RWPE2 (cell line): ENCODE data around the gene CFAP410.
A peak's percentile ranks its signal among the peaks of the same experiment; 100 is the strongest.

Experiments
- ATAC-seq: fragments of 200-7000 bp; cut with Tn5 transposase; 3 replicates; pipeline ENCODE4 v1.9.1; 2021; ENCODE audit warnings: low read depth
- DNase-seq: peaks from one replicate; pipeline ENCODE4 v3.0.0-alpha.2; 2020; ENCODE audit warnings: low spot score
- H3K27ac ChIP-seq: fragments of 450-650 bp; 2 replicates; pipeline ENCODE4 v1.5.1; 2017; ENCODE audit warnings: mild to moderate bottlenecking; ENCODE audit not compliant: poor library complexity, severe bottlenecking
- H3K27me3 ChIP-seq: fragments of 250-450 bp; sonication (Bioruptor Pico); 2 replicates; pipeline ENCODE4 v1.5.1; 2021; ENCODE audit warnings: mild to moderate bottlenecking, moderate library complexity; ENCODE audit not compliant: insufficient read depth, poor library complexity, severe bottlenecking
- H3K36me3 ChIP-seq: fragments of 250-450 bp; sonication (Bioruptor Pico); 2 replicates; pipeline ENCODE4 v1.5.1; 2020; ENCODE audit warnings: low read depth, mild to moderate bottlenecking, moderate library complexity
- H3K4me1 ChIP-seq: fragments of 250-450 bp; sonication (Bioruptor Pico); 2 replicates; pipeline ENCODE4 v1.5.1; 2021; ENCODE audit warnings: mild to moderate bottlenecking, moderate library complexity; ENCODE audit not compliant: insufficient read depth, poor library complexity, severe bottlenecking
- H3K4me3 ChIP-seq: fragments of 250-450 bp; sonication (Bioruptor Pico); 2 replicates; pipeline ENCODE4 v1.5.1; 2021; ENCODE audit warnings: mild to moderate bottlenecking, moderate library complexity; ENCODE audit not compliant: severe bottlenecking
- H3K9me3 ChIP-seq: fragments of 250-450 bp; sonication (Bioruptor Pico); 2 replicates; pipeline ENCODE4 v1.5.1; 2021; ENCODE audit warnings: mild to moderate bottlenecking, moderate library complexity; ENCODE audit not compliant: severe bottlenecking
- TF ChIP-seq, protein P1 (sequence below): fragments of 450-650 bp; IDR thresholded peaks from one replicate; pipeline ENCODE4 v1.5.1; 2017; ENCODE audit warnings: mild to moderate bottlenecking, moderate library complexity; ENCODE audit not compliant: poor library complexity, severe bottlenecking

The CFAP410 gene

DNA sequence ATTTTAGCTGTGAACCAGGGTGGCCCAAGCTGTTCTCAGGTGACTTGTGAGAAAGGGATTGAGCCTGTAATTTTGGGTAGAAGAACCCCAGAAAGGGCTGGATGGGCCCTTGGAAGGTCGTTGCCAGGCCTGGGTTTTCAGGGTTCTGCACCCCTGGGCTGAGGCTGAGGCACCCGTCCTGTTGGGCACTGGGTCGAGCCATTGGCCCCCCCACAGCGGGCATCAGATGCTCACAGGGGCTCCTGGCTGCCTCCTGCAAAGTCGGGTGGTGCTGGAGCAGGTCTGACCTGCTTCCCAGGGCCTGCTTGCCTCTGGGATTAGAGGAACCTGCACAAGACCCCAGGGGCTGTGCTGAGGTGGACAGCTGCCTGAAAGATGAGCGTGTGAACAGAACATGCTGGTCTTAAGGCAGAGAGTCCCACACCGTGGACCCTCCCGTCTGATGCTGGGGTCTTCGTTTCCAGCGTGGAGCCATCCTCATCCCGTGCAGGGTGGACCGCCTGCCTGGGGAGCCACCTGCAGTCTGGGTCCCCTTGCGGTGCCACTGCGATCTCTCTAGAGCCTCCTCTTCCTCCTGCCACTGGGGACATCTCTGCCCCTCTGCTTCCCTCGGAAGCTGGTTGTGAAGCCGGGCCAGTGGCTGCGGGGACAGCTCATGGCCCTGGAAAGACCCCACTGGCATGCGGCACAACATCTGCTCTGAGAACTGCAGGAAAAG lies 12.5 kb upstream of the CFAP410 start:
- Histone ChIP-seq H3K9me3 (no peaks in the 10 kb centered on the region), H3K4me3 (no peak overlapping the region), H3K4me1 (no peaks in the 10 kb centered on the region), H3K27ac (no peak overlapping the region), H3K27me3 (peaks cover 57% of the 10 kb centered on the region), H3K36me3 (no peaks in the 10 kb centered on the region)
- DNase-seq (no peak), ATAC-seq (no peak)
- TF ChIP-seq, protein P1, sequence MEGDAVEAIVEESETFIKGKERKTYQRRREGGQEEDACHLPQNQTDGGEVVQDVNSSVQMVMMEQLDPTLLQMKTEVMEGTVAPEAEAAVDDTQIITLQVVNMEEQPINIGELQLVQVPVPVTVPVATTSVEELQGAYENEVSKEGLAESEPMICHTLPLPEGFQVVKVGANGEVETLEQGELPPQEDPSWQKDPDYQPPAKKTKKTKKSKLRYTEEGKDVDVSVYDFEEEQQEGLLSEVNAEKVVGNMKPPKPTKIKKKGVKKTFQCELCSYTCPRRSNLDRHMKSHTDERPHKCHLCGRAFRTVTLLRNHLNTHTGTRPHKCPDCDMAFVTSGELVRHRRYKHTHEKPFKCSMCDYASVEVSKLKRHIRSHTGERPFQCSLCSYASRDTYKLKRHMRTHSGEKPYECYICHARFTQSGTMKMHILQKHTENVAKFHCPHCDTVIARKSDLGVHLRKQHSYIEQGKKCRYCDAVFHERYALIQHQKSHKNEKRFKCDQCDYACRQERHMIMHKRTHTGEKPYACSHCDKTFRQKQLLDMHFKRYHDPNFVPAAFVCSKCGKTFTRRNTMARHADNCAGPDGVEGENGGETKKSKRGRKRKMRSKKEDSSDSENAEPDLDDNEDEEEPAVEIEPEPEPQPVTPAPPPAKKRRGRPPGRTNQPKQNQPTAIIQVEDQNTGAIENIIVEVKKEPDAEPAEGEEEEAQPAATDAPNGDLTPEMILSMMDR: no peak

DNA sequence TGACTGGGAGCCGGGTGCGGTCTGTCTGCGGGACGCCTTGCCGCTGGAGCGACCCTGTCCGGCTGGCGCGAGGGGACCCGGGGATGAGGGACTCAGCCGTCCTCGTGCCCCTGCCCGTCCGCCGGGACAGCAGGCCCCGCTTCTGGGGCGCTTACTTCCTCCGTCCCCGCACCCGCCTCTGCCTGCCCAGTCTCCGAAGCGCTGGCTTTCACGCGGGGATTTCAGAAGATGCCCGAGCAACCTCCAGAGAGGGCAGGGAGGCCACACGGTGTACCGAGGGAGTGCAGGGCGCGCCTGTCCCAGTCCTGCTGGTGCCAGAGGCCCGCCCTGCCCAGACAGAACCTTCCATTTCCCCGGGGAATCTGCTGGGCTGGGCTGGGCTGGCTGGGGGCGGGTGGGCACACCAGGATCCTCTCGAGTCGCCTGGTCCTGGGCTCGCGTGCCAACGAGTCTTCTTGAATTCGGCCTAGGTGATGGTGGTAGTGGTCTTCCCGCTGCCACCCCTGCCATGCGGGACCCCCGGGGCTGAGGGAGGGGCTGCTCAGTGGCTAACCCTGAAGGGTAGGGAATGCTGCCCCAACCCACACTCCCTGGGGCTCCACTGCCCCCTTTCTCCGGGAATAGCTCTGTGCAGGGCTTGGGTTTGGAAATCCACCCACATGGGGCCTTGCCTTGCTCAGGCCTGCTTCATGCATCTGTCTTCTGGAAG lies 11.7 kb upstream of the CFAP410 start:
- no peak overlapping the region for H3K4me3 ChIP-seq

DNA sequence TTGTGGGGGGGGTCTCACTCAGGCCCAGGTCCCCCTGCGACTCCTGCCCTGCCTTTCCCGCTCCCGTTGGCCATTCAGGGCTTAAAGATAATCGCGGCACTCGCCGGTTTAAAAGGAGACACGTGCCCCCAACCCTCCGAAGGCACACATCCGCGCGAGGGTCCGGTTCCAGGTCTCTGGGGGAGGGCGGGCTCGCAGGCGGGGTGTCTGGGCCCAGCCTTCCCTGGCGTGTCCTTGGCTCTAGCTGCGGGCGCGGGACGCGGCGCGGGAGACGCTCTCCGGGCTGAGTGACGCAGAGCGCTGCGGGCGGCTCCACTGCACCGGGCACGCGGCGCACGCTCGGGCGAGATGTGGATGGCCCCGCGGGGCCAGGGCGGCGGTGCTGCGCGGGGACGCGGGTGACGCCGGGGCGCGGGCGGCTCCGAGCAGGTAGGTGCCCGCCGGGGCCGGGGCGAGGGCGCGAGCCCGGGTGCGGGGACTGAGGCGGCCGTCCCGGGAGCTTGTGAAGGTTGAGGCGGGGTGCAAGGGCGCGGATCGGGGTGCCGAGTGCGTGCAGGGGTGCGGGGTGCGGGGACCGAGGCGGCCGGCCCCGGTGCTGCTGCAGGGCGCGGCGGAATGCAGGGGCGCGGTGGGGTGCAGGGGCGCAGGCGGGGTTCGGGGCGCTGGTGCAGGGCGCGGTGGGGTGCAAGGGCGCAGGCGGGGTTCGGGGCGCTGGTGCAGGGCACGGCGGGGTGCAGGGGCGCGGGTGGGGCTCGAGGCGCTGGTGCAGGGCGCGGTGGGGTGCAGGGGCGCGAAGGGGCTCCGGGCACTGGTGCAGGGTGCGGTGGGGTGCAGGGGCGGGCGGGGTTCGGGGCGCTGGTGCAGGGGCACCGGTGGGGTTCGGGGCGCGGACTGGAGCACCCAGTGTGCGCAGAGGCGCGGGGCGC lies 10.9 kb upstream of the CFAP410 start:
- H3K4me1 ChIP-seq: no peaks in the 10 kb centered on the region
- peaks cover 57% of the 10 kb centered on the region for H3K27me3 ChIP-seq
- no peak for ATAC-seq
- no peak overlapping the region for H3K27ac ChIP-seq
- TF ChIP-seq, protein P1: no peak
- DNase-seq: peak; percentile 65
- no peak overlapping the region for H3K4me3 ChIP-seq
- H3K9me3 ChIP-seq: no peaks in the 10 kb centered on the region
- no peaks in the 10 kb centered on the region for H3K36me3 ChIP-seq

More for the DNA sequence above, 11.7 kb upstream of the CFAP410 start:
- Histone ChIP-seq H3K4me1 (no peaks in the 10 kb centered on the region), H3K36me3 (no peaks in the 10 kb centered on the region), H3K9me3 (no peaks in the 10 kb centered on the region), H3K27me3 (peaks cover 57% of the 10 kb centered on the region), H3K27ac (no peak overlapping the region)
- TF ChIP-seq, protein P1: no peak
- DNase-seq: peak; percentile 60
- ATAC-seq: no peak

DNA sequence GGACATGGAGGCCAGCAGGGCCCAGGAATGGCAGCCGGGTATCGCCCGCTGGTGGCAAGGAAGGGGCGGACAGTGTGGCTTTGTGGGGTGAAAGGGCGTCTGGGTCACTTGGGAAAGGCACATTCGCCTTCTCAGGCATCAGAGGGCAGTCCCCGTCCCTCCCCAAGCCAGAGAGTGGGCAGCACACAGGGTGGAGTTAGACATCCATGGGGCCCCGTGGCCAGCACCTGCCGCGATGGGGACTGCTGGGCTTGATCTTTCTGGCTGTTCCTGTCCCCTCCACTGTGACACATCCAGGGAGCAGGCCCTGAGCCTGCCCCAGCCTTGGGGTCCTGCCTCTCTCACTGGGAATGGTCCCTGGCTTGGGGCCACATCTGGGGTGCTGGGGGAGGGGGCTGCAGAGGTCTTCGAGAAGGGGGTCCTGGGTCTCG lies 10.2 kb upstream of the CFAP410 start:
- no peak overlapping the region for H3K4me3 ChIP-seq
- no peaks in the 10 kb centered on the region for H3K4me1 ChIP-seq
- H3K27ac ChIP-seq: no peak overlapping the region
- H3K27me3 ChIP-seq: peaks cover 57% of the 10 kb centered on the region
- TF ChIP-seq, protein P1: no peak
- no peaks in the 10 kb centered on the region for H3K36me3 ChIP-seq
- ATAC-seq (no peak), DNase-seq (no peak)
- no peaks in the 10 kb centered on the region for H3K9me3 ChIP-seq
